Testis (tissue), 3 donors: Measurements from ENCODE around the gene ZNF518B. TPM values are rescaled to one million over a fixed set of nuclear protein-coding genes. Genes with fewer than 3 reads are reported as not detected.

Experiments
- DNase-seq: peaks from one replicate; pipeline ENCODE4 v3.0.0-alpha.2; 2019
- H3K27ac ChIP-seq, 2 donors: fragments of 200-600 bp; sonication (generic); one replicate each; pipeline ENCODE4 v1.5.1; 2019
- H3K27me3 ChIP-seq: fragments of 200-600 bp; sonication (generic); one replicate; pipeline ENCODE4 v1.5.1; 2019
- H3K36me3 ChIP-seq: fragments of 200-600 bp; sonication (generic); one replicate; pipeline ENCODE4 v1.5.1; 2017; ENCODE audit warnings: low read depth; ENCODE audit errors: missing control alignments
- H3K4me1 ChIP-seq: fragments of 200-600 bp; sonication (generic); one replicate; pipeline ENCODE4 v1.5.1; 2019
- H3K4me3 ChIP-seq, 2 donors: fragments of 200-600 bp; sonication (generic); one replicate each; pipeline ENCODE4 v1.5.1; 2017 to 2019
- H3K9me3 ChIP-seq: fragments of 200-600 bp; sonication (generic); one replicate; pipeline ENCODE4 v1.5.1; 2017
- CTCF ChIP-seq, 3 experiments: fragments of 450-650 bp in 2 of 3; fragments of 200-600 bp in 1 of 3; sonication (generic) in 1 of 3; IDR thresholded peaks; one replicate each; pipeline ENCODE4 v1.5.1; 2016 to 2019; ENCODE audit warnings: antibody characterized with exemption in 3 of 3, mild to moderate bottlenecking in 2 of 3, moderate library complexity in 1 of 3
- POLR2A ChIP-seq: fragments of 450-650 bp; IDR thresholded peaks from one replicate; pipeline ENCODE4 v1.6.1; 2017; ENCODE audit warnings: antibody characterized with exemption, mild to moderate bottlenecking, moderate library complexity
- WGBS, 2 donors: methylation state at CpG; one replicate each; pipeline ENCODE4 v1.1.5; 2018; 5-methylcytosine and 5-hydroxymethylcytosine counted together
- intact Hi-C: fragments of 100-400 bp; cut with DNase I; formaldehyde crosslinking; loops from one replicate; pipeline ENCODE4 v1.15.1; 2023; ENCODE audit warnings: low total_unique reads
- polyA plus RNA-seq: library from polyadenylated mRNA; stranded (reverse); fragments of 350-450 nt; fragmentation: Illumina TruSeq; extraction: RNeasy Lipid Tissue Mini Kit (QIAGEN cat#74804); gene quantifications from one replicate; pipeline ENCODE4 v1.2.3, GENCODE V29; 2014; ENCODE audit warnings: low read depth, low replicate concordance; ENCODE audit not compliant: insufficient read depth
- total RNA-seq, 2 donors: library from RNA; depleted of rRNA; stranded (reverse); fragments of >200 nt; gene quantifications; one replicate each; pipeline ENCODE4 v1.2.3, GENCODE V29; 2016

ZNF518B gene
- total and polyA plus RNA-seq, 3 donors from 2014 or later = 20.9 to 47.1 (median 38.1) TPM

- WGBS, 2 donors = 65 to 70% methylated on average over 5 to 6 of the region's 6 CpGs
- TF ChIP-seq POLR2A = no peak
- TF ChIP-seq CTCF (IDR thresholded peaks at IDR 0.05) = no peak
Measured at GRCh38 chr4:10454726-10455125, 2.5 kb downstream of the ZNF518B start.

GRCh38 chr4:10454121-10454520, 3.1 kb downstream of the ZNF518B start:
- peaks cover 6% of the 10 kb centered on the region for H3K4me1 ChIP-seq
- no peaks in the 10 kb centered on the region for H3K9me3 ChIP-seq
- no peaks in the 10 kb centered on the region for H3K27me3 ChIP-seq
- intact Hi-C loops = no loop called here
- 88% methylated on average over 1 of the region's 1 CpG; no CpG with 5 or more reads in 1 of the 2 donors for WGBS, 2 donors
- TF ChIP-seq POLR2A = no peak
- no peak for TF ChIP-seq CTCF (IDR thresholded peaks at IDR 0.05)
- DNase-seq = no peak
- no peak overlapping the region for H3K4me3 ChIP-seq
- no peak overlapping the region for H3K27ac ChIP-seq
- H3K36me3 ChIP-seq = no peaks in the 10 kb centered on the region

More at GRCh38 chr4:10454726-10455125, 2.5 kb downstream of the ZNF518B start:
- peaks cover 6% of the 10 kb centered on the region for H3K4me1 ChIP-seq
- H3K27me3 ChIP-seq = no peaks in the 10 kb centered on the region
- no peak overlapping the region for H3K4me3 ChIP-seq
- intact Hi-C loops = no loop called here
- DNase-seq = no peak
- no peaks in the 10 kb centered on the region for H3K36me3 ChIP-seq
- H3K9me3 ChIP-seq = no peaks in the 10 kb centered on the region
- no peak overlapping the region for H3K27ac ChIP-seq

- intact Hi-C loops = no loop called here
- Histone ChIP-seq H3K27ac (no peak overlapping the region), H3K4me1 (no peaks in the 10 kb centered on the region), H3K36me3 (no peaks in the 10 kb centered on the region), H3K4me3 (no peak overlapping the region), H3K9me3 (no peaks in the 10 kb centered on the region), H3K27me3 (no peaks in the 10 kb centered on the region)
- TF ChIP-seq POLR2A = no peak
- no peak for TF ChIP-seq CTCF (IDR thresholded peaks at IDR 0.05)
- WGBS, 2 donors = 94% methylated on average over 5 of the region's 5 CpGs
- no peak for DNase-seq
Measured at GRCh38 chr4:10448991-10449390, 8.2 kb downstream of the ZNF518B start.

GRCh38 chr4:10442976-10443375, 14.2 kb downstream of the ZNF518B start:
- Histone ChIP-seq H3K36me3 (no peaks in the 10 kb centered on the region), H3K4me3 (no peak overlapping the region), H3K27ac (no peak overlapping the region), H3K9me3 (no peaks in the 10 kb centered on the region), H3K4me1 (no peaks in the 10 kb centered on the region), H3K27me3 (no peaks in the 10 kb centered on the region)
- intact Hi-C loops = no loop called here
- no peak for TF ChIP-seq CTCF (IDR thresholded peaks at IDR 0.05)
- no peak for TF ChIP-seq POLR2A
- DNase-seq = no peak
- WGBS, 2 donors = 69 to 79% methylated on average over 5 of the region's 5 CpGs

GRCh38 chr4:10441512-10441911, 15.7 kb downstream of the ZNF518B start:
- TF ChIP-seq POLR2A (no peak), CTCF (IDR thresholded peaks at IDR 0.05) (no peak)
- Histone ChIP-seq H3K27ac (no peak overlapping the region), H3K4me3 (no peak overlapping the region), H3K9me3 (no peaks in the 10 kb centered on the region), H3K36me3 (no peaks in the 10 kb centered on the region), H3K27me3 (no peaks in the 10 kb centered on the region), H3K4me1 (no peaks in the 10 kb centered on the region)
- DNase-seq = no peak
- WGBS, 2 donors = 68 to 83% methylated on average over 4 of the region's 4 CpGs
- intact Hi-C loops = no loop called here
